Measurements from ENCODE around the gene C1orf146. TPM values are rescaled to one million over a fixed set of nuclear protein-coding genes. Genes with fewer than 3 reads are reported as not detected.
"Not testable (repeated sequence)": the region's sequence is repeated elsewhere in the genome, so short reads cannot be mapped to it uniquely, and the experiment has no call there.

The C1orf146 gene, protein sequence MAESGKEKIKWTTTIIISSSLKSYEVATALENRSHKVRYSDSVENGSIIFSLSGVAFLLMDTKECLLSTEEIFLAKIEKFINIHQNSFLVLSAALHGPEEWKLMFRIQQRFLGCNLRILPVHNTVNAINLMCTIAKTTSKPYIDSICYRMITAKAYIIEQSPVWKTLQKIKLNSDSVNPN
- not detected in 2 replicates for total RNA-seq (2014; rRNA removed; shearing (Covaris generic))
- not detected in 2 replicates for polyA plus RNA-seq (2014; cell fraction: nucleus; rRNA removed)

GRCh38 chr1:92217721-92218120 lies at the start of gene C1orf146:
TSS of gene C1orf146 (plus strand) at chr1:92217915. CDS start at chr1:92231421, 13,506 bp downstream.
- DNase-seq (ENCODE audit: extremely low read depth, low read depth): no peak

DNA sequence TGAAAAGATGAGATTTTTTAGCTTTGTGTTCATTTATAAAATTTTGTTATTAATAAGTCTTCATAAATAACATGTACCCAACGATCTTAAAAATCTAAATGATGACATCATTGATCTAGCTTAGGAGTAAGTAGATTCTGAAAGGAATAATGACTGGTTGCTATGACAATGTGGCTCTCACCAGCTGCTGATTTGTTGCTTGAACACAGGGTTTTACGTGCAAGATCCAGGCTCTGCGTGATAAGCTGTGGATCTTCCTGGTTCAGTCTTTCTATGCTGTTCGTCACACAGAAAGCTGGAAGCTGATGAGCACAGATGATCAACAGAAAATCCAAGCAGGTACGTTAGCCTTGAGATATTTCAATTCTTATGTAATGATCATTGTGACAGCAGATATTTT lies 49.1 kb upstream of the C1orf146 start:
- no peak for DNase-seq (ENCODE audit: extremely low read depth, low read depth)

DNA sequence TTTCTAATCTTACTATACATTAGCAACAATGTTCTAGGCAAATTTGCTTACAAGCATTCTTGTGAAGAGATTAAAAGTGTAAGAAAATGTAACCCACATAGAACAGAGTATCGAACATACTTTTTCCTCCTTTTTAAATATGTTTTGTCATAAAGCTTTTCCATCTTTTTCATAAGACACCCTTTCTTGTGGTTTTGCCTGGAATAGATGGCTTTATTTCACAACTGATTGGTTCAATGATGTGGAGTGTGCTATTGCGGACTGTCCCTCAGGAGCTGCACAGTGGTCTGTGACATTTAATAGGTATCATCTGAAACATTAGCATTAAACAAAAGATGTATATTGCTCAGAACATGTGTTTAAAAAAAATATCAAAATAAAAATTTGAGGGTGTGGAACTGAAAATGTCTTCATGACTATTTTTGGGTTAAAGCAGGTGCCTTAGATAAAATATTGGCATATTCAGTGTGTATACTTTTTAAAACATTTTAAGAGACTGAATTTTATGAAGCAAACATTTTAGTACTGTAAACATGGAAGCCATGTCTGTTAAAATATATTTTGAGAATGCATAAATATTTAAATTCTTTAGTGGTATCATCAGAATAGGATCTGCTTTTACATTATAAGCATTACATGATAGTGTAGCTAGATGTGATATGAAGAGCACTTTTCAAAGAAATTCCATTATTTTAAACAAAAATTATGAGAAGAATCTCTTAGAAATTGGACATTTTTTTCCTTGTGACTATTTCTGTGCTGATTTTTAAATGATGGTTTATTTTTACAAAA lies 48.3 kb upstream of the C1orf146 start:
- no peak for DNase-seq (ENCODE audit: extremely low read depth, low read depth)

DNA sequence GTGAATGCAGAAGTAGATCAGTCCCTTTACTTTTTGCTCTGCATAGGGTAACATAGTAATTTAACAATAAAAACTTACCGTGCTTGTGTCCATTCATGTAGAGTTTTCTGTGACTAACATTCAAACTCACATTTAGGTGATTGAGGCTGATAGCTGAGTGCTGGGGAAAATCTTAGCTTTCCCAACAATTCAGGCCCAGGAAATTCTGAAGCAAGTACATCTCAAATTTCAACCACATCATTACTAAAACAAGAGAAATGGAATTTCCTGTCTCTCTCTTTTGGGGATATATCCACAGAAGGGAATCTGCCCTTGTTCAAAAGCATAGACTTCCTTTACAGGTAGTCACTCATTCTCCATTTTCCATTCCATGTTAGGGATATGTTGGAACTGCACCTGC lies 33.1 kb upstream of the C1orf146 start:
- DNase-seq (ENCODE audit: extremely low read depth, low read depth): no peak

GRCh38 chr1:92186081-92186480 lies 31.6 kb upstream of the C1orf146 start:
- no peak for DNase-seq (ENCODE audit: extremely low read depth, low read depth)

- DNase-seq (ENCODE audit: extremely low read depth, low read depth): no peak
Observed at GRCh38 chr1:92188436-92189255, 29.1 kb upstream of the C1orf146 start.

GRCh38 chr1:92191726-92192125 lies 26.0 kb upstream of the C1orf146 start:
- DNase-seq (ENCODE audit: extremely low read depth, low read depth): no peak

DNA sequence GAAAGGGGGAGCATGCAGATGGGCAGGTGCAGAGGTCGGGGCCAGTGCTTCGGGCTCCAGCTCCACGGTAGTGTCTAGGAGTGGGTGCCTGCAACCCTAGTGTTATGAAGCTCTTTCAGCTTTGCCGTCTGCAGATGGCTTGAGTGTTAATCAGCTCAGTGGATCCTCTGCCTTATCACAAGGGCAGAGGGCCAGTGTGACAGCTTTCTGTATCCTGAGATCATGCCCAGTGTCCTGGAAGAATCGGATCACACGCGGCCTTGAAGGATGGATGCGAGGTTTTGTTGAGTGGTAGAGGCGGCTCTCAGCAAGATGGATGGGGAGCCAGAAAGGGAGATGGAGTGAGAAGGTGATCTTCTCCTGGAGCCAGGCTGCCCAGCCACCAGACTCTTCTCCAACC lies 25.5 kb upstream of the C1orf146 start:
- no peak for DNase-seq (ENCODE audit: extremely low read depth, low read depth)

- DNase-seq (ENCODE audit: extremely low read depth, low read depth): no peak
Observed at GRCh38 chr1:92194511-92194910, 23.2 kb upstream of the C1orf146 start.

DNA sequence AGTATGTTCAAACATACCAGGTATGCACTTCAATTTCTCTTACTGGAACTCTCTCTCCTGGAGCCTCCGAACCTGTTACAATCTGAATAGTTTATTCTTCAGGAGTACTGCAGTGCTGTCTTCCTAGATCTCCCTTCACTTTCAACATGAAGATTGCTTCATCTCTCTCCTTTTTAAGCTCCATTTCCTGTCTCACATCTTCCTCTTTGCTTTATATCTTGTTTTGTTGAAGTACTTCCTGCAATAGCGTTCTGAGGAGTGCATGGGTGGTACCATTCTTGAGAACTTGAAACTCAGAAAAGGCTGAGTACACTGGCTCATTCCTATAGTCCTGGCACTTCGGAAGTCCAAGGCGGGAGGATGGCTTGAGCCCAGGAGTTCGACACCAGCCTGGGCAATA lies 15.7 kb upstream of the C1orf146 start:
- no peak for DNase-seq (ENCODE audit: extremely low read depth, low read depth)

DNA sequence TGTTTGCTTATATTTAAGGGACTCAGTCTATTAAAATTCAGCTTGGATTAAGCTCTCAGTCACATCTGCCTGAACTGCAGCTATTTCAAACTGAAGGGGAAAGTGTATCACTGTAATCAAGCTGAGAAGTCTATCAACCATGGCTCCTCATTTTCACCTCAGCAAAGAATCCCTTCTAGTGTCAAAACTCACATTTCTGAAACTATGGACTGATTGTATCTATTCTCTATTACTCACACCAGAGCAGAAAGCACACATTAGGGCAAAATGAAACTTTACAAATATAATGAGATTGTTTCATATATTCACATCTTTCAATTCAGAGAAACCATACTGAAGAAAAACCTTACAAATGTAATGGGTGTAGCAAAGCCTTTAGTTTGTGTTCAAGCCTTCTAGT lies 14.6 kb upstream of the C1orf146 start:
- no peak for DNase-seq (ENCODE audit: extremely low read depth, low read depth)

DNA sequence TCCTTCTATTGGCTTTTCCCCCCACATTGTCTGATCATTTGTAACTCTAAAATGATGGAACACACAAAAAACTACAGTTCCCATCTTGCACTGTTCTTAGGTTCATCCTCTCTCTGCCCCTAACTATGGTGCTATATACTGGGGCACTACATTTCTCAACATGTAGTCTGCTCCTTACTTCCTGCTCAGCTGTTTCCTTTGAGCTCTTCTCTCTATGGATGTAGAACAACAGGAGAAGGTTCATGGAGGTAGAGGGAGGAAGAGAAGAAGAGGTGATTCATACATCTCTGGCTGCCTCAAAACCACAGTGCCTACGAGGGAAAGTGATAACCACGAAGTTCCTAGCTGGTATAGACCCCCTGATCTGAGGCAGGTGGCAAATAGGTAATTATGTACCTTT lies 7.0 kb upstream of the C1orf146 start:
- no peak for DNase-seq (ENCODE audit: extremely low read depth, low read depth)

DNA sequence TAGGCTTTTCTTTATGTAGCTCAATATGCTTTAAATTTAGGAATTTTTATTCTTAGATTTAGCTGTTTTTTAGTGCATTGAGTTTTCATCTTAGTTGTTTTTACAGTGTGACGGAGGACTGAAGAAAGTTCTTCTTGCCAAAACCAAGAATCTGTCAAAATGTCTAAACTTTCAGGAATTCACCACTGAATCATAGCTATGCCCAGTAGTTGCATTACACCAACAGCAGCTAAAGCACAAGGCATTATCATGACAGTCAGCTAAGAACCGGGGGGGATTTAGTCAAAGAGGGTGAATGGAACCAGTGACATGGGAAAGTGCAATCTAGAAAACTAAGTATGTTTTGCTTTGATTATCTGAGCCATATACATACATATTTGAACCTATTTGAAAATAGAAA lies 6.5 kb upstream of the C1orf146 start:
- DNase-seq (ENCODE audit: extremely low read depth, low read depth): no peak

GRCh38 chr1:92218559-92218958 lies 844 bp downstream of the C1orf146 start:
- no peak for DNase-seq (ENCODE audit: extremely low read depth, low read depth)

DNA sequence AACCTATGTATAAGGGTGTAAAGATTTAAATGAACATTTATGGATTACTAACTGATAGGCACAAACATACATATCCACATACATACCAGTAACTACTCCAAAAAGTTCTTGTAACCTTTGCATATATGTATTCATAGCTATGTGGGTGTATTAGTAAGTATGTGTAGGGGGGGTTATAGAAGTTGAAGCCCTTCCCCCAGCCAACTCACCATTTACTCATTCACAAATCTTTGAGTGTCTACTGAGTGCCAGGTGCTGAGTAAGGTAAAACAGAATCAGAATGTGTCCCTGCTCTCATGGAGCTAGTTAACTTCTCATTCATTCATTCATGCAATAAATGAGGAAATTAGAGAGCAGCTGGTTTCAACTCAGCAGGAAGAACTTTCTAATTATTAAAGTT lies 1.3 kb downstream of the C1orf146 start:
- no peak for DNase-seq (ENCODE audit: extremely low read depth, low read depth)

DNA sequence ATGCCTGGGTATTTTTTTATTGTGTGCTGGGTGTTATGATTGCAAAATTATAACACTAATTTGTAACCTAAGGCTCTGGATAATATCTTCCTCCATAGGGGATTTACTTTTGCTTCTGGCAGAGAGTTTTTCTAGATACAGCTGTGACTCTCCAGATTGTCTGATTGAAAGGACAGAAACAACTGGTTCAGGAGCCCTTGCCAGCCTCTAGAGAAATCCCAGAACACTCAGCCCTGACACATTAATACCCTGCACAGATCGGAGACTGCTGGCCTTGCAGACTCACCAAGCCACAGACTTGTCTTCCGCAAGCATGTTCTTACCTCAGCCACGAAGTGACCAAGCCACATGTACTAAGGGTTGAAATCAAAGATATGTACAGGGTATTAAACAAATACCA lies 10.7 kb downstream of the C1orf146 start:
- no peak for DNase-seq (ENCODE audit: extremely low read depth, low read depth)

GRCh38 chr1:92230736-92231135 lies 13.0 kb downstream of the C1orf146 start:
- no peak for DNase-seq (ENCODE audit: extremely low read depth, low read depth)

- DNase-seq (ENCODE audit: extremely low read depth, low read depth): no peak
Observed at GRCh38 chr1:92240034-92240433, 22.3 kb downstream of the C1orf146 start.

DNA sequence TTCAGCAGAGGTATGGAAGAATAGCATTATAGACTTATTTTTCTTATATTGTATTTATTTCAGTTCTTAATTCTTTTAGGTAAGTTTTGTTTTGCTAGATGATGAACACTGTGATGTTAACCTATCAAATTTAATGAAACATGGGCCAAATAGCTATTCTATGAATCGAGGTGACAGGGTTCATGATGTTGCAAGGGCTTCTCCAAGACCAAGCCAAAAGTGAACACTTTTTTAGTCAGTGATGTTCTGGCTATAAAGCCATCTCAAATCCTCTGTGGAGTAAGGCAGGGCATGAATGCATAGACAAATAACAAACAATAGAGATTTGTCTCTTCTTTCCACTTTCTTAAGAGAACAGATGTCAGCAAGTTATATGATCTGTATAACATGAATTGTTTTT lies 26.7 kb downstream of the C1orf146 start:
- no peak for DNase-seq (ENCODE audit: extremely low read depth, low read depth)

GRCh38 chr1:92254714-92255113 lies 37.0 kb downstream of the C1orf146 start:
- not testable (repeated sequence) for DNase-seq (ENCODE audit: extremely low read depth, low read depth)

DNA sequence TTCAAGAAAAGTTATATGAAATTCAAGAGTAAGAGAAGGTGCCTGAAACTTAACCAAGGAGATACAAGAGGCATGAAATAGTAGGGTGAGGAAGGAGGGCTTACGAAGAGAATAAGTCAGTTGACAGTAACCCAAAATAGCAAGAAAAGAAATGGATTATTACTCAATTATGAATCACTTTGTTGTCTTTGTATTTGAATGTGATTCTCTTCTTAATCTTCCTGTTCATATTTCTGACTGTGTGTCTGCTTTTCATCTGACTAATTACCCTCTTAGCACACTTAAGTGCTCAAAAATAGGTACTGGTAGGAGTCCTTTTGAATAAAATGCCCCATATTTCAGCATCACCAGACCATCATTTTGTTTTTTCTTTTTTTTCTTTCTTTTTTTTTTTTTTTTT lies 41.6 kb downstream of the C1orf146 start:
- DNase-seq (ENCODE audit: extremely low read depth, low read depth): no peak
